H1 (cell line): Measurements from ENCODE around the gene KRT7. TPM values are rescaled to one million over a fixed set of nuclear protein-coding genes. Genes with fewer than 3 reads are reported as not detected.
A peak's percentile ranks its signal among the peaks of the same experiment; 100 is the strongest.

Experiments
- CTCF ChIA-PET: fragments of 300-600 bp; sonication (Branson Sonifier 250); formaldehyde crosslinking; loops from one replicate; lab custom pipeline; 2021; ENCODE audit not compliant: partially characterized antibody; lab: Charles Lee
- POLR2A ChIA-PET: fragments of 300-600 bp; sonication (Branson Sonifier 250); formaldehyde crosslinking; loops from one replicate; lab custom pipeline; 2021; ENCODE audit warnings: inconsistent platforms; ENCODE audit not compliant: partially characterized antibody; lab: Charles Lee
- DNase-seq, 2 experiments: peaks; one replicate each; pipeline versions ENCODE4 v3.0.0 to v3.0.0-alpha.2; 2010 to 2022; ENCODE audit warnings: low spot score in 2 of 2, low read depth in 1 of 2, mixed read lengths in 1 of 2
- FAIRE-seq: peaks from 2 replicates; lab custom pipeline; 2011; peaks lifted over from hg19 to GRCh38; lab: Jason Lieb, UNC
- H2AFZ ChIP-seq: 2 replicates; pipeline ENCODE4 v1.8.1; 2012; ENCODE audit warnings: low read length, inconsistent platforms
- H2AK5ac ChIP-seq: 2 replicates; pipeline ENCODE4 v1.6.1; 2013; ENCODE audit warnings: low read depth, low read length
- H2BK120ac ChIP-seq: replicated peaks from 2 replicates; pipeline ENCODE3; 2013; ENCODE audit warnings: low read depth, low read length, inconsistent platforms
- H2BK12ac ChIP-seq: 2 replicates; pipeline ENCODE4 v1.6.1; 2013; ENCODE audit warnings: low read depth, low read length
- H2BK15ac ChIP-seq: 2 replicates; pipeline ENCODE4 v1.6.1; 2013; ENCODE audit warnings: low read length
- H2BK20ac ChIP-seq: 2 replicates; pipeline ENCODE4 v1.6.1; 2013; ENCODE audit warnings: low read length
- H2BK5ac ChIP-seq: 2 replicates; pipeline ENCODE4 v1.6.1; 2013; ENCODE audit warnings: low read depth, low read length
- H3K14ac ChIP-seq: 2 replicates; pipeline ENCODE4 v1.6.1; 2013; ENCODE audit warnings: inconsistent platforms; ENCODE audit not compliant: insufficient read length
- H3K18ac ChIP-seq: 2 replicates; pipeline ENCODE4 v1.6.1; 2013; ENCODE audit warnings: low read length; ENCODE audit errors: extremely low read depth
- H3K23ac ChIP-seq: 2 replicates; pipeline ENCODE4 v1.6.1; 2013; ENCODE audit warnings: inconsistent platforms; ENCODE audit not compliant: insufficient read length
- H3K23me2 ChIP-seq: 2 replicates; pipeline ENCODE4 v1.6.1; 2013; ENCODE audit warnings: low read depth, low read length
- H3K27ac ChIP-seq: 2 replicates; pipeline ENCODE4 v1.6.1; 2011; ENCODE audit warnings: low read depth, low read length, inconsistent platforms
- H3K27me3 ChIP-seq, 4 experiments: replicated peaks in 1 of 4; 1 replicate in 1 of 4; 2 replicates in 3 of 4; pipeline versions ENCODE4 v1.6.1 to v1.8.1; 2011 to 2013; ENCODE audit warnings: low read length in 3 of 4, mild to moderate bottlenecking in 3 of 4, inconsistent platforms in 2 of 4, mixed read lengths in 2 of 4, moderate library complexity in 1 of 4; ENCODE audit not compliant: control insufficient read depth in 3 of 4, insufficient read depth in 3 of 4; ENCODE audit errors: extremely low read depth in 1 of 4
- H3K36me3 ChIP-seq, 4 experiments: 2 replicates each; pipeline versions ENCODE4 v1.6.1 to v1.8.1; 2011 to 2013; ENCODE audit warnings: mild to moderate bottlenecking in 4 of 4, low read length in 3 of 4, moderate library complexity in 2 of 4, control low read depth in 1 of 4, inconsistent platforms in 1 of 4; ENCODE audit not compliant: insufficient read depth in 4 of 4, control insufficient read depth in 2 of 4
- H3K4ac ChIP-seq: replicated peaks from 2 replicates; pipeline ENCODE3; 2013; ENCODE audit warnings: low read length, low read depth, mixed read lengths, inconsistent platforms; ENCODE audit not compliant: insufficient read length
- H3K4me1 ChIP-seq, 4 experiments: replicated peaks in 1 of 4; 1 replicate in 1 of 4; 2 replicates in 3 of 4; pipeline versions ENCODE4 v1.6.1 to v1.8.1; 2011 to 2013; ENCODE audit warnings: low read length in 3 of 4, inconsistent platforms in 2 of 4, mixed read lengths in 1 of 4; ENCODE audit not compliant: insufficient read depth in 4 of 4, control insufficient read depth in 3 of 4
- H3K4me2 ChIP-seq, 2 experiments: 2 replicates each; pipeline versions ENCODE4 v1.6.1 to v1.8.1; 2011 to 2013; ENCODE audit warnings: low read depth in 2 of 2, low read length in 2 of 2, control low read depth in 1 of 2, inconsistent platforms in 1 of 2, mild to moderate bottlenecking in 1 of 2; ENCODE audit not compliant: insufficient read depth in 1 of 2
- H3K4me3 ChIP-seq, 4 experiments: fragments of 200-600, 300-600 bp in 1 of 4; sonication (generic), shearing (Covaris generic), sonication (Bioruptor Twin) in 1 of 4; 2 replicates each; pipeline versions ENCODE4 v1.5.1 to v1.8.1; 2011 to 2016; ENCODE audit warnings: low read length in 4 of 4, low read depth in 3 of 4, control low read depth in 2 of 4, inconsistent platforms in 2 of 4, mild to moderate bottlenecking in 2 of 4, mixed read lengths in 1 of 4, moderate library complexity in 1 of 4; ENCODE audit not compliant: insufficient read depth in 2 of 4; ENCODE audit errors: extremely low read depth in 1 of 4
- H3K56ac ChIP-seq: replicated peaks from 2 replicates; pipeline ENCODE3; 2013; ENCODE audit warnings: low read depth, mild to moderate bottlenecking, mixed read lengths, low read length, inconsistent platforms; ENCODE audit not compliant: insufficient read length
- H3K79me1 ChIP-seq: 2 replicates; pipeline ENCODE4 v1.6.1; 2013; ENCODE audit warnings: low read depth, low read length, control low read depth
- H3K79me2 ChIP-seq, 2 experiments: 2 replicates each; pipeline versions ENCODE4 v1.6.1 to v1.8.1; 2012 to 2013; ENCODE audit warnings: low read length in 2 of 2, mild to moderate bottlenecking in 2 of 2, inconsistent platforms in 1 of 2; ENCODE audit not compliant: insufficient read depth in 2 of 2, control insufficient read depth in 1 of 2
- H3K9ac ChIP-seq, 4 experiments: replicated peaks in 1 of 4; 1 replicate in 1 of 4; 2 replicates in 3 of 4; pipeline versions ENCODE4 v1.6.1 to v1.8.1; 2011 to 2013; ENCODE audit warnings: low read depth in 3 of 4, low read length in 3 of 4, control low read depth in 2 of 4, mild to moderate bottlenecking in 2 of 4, moderate library complexity in 2 of 4, inconsistent platforms in 1 of 4; ENCODE audit errors: extremely low read depth in 1 of 4
- H3K9me3 ChIP-seq, 2 experiments: 2 replicates each; pipeline versions ENCODE4 v1.6.1 to v1.8.1; 2012 to 2013; ENCODE audit warnings: mild to moderate bottlenecking in 2 of 2, moderate library complexity in 2 of 2, control low read depth in 1 of 2, inconsistent platforms in 1 of 2, low read depth in 1 of 2, low read length in 1 of 2, mixed read lengths in 1 of 2; ENCODE audit not compliant: insufficient read depth in 2 of 2
- H4K20me1 ChIP-seq, 2 experiments: replicated peaks in 1 of 2; 2 replicates each; pipeline versions ENCODE3 to v1.8.1; 2011 to 2013; ENCODE audit warnings: inconsistent platforms in 2 of 2, low read length in 2 of 2, mild to moderate bottlenecking in 1 of 2; ENCODE audit not compliant: insufficient read depth in 2 of 2, control insufficient read depth in 1 of 2
- H4K5ac ChIP-seq: 2 replicates; pipeline ENCODE4 v1.6.1; 2013; ENCODE audit warnings: low read length, low read depth, mixed read lengths, inconsistent platforms; ENCODE audit not compliant: insufficient read length
- H4K8ac ChIP-seq: 2 replicates; pipeline ENCODE4 v1.8.0; 2013; ENCODE audit warnings: mild to moderate bottlenecking, moderate library complexity, low read length, inconsistent platforms; ENCODE audit not compliant: insufficient read depth; ENCODE audit errors: extremely low read depth
- H4K91ac ChIP-seq: replicated peaks from 2 replicates; pipeline ENCODE3; 2013; ENCODE audit warnings: low read length, mixed read lengths, inconsistent platforms; ENCODE audit not compliant: insufficient read length
- KDM1A ChIP-seq: fragments of 200-600, 300-600 bp; sonication (generic); IDR thresholded peaks from 2 replicates; pipeline ENCODE4 v1.7.1; 2016; ENCODE audit warnings: mild to moderate bottlenecking, low read length, borderline replicate concordance
- POLR2A ChIP-seq, 2 experiments: IDR thresholded peaks; 1 replicate in 1 of 2; 2 replicates in 1 of 2; pipeline ENCODE4 v1.6.1; 2011; ENCODE audit warnings: low read depth in 2 of 2, low read length in 2 of 2, mild to moderate bottlenecking in 2 of 2; ENCODE audit errors: control extremely low read depth in 1 of 2
- WGBS, 2 experiments: shearing (Covaris generic) in 1 of 2; methylation state at CpG; one replicate each; pipeline versions ENCODE4 v1.1.6 to v1.1.7; 2013 to 2015; ENCODE audit warnings: low lambda C conversion rate in 2 of 2, mixed read lengths in 2 of 2, inconsistent platforms in 1 of 2, low coverage in 1 of 2, missing lambda C conversion rate in 1 of 2; ENCODE audit not compliant: insufficient replicate concordance in 2 of 2, insufficient coverage in 1 of 2, insufficient read length in 1 of 2; ENCODE audit errors: extremely low coverage in 1 of 2, missing lambda C conversion rate in 1 of 2; 5-methylcytosine and 5-hydroxymethylcytosine counted together
- polyA plus RNA-seq, 7 experiments: library from polyadenylated mRNA; depleted of rRNA in 3 of 7; stranded (reverse) in 5 of 7; unstranded in 2 of 7; fragments of >200 nt in 5 of 7; fragments of 200-250 nt in 2 of 7; gene quantifications; 1 replicate in 5 of 7; 2 replicates in 1 of 7; 4 replicates in 1 of 7; pipeline versions ENCODE4 v1.2.1 to v1.2.3, GENCODE V29; 2011 to 2013; ENCODE audit warnings: missing spikeins in 2 of 7, mixed read lengths in 2 of 7
- total RNA-seq: library from RNA; stranded (reverse); fragmentation: NEBNext Ultra II Directional; extraction: Animal tissue kit (Norgen Biotek cat#: 25700); gene quantifications from 2 replicates; pipeline ENCODE4 v1.2.1, GENCODE V29; 2021

Gene KRT7
- total and polyA plus RNA-seq, 2 of the 8 experiments (the other 6 are each of a cell fraction or from before 2014, with no cell fraction given) = 13.2 to 19.0 TPM

GRCh38 chr12:52263761-52264434 lies 30.9 kb downstream of the KRT7 start:
- Histone ChIP-seq H3K4me2 (no peak overlapping the region), H3K4me3 (no peak overlapping the region), H3K9me3 (peaks cover 2 to 7% of the 10 kb centered on the region in 2 experiments; a peak in 2 of 4 replicates), H3K79me1 (no peaks in the 10 kb centered on the region), H3K56ac (no peak overlapping the region), H2BK12ac (no peak overlapping the region), H3K36me3 (no peaks in the 10 kb centered on the region), H2BK5ac (no peak overlapping the region), H3K18ac (no peak overlapping the region), H2AFZ (no peak overlapping the region), H3K27me3 (peaks cover 5 to 10% (median 9%) of the 10 kb centered on the region in 4 experiments), H2BK20ac (no peak overlapping the region), H3K23ac (no peak overlapping the region), H3K23me2 (no peaks in the 10 kb centered on the region), H3K79me2 (no peaks in the 10 kb centered on the region), H3K27ac (no peak overlapping the region), H3K4me1 (peaks cover 0 to 6% (median 0%) of the 10 kb centered on the region in 4 experiments; a peak in 2 of 7 replicates), H4K5ac (no peak overlapping the region), H4K8ac (no peak overlapping the region), H4K20me1 (no peaks in the 10 kb centered on the region), H3K14ac (no peak overlapping the region), H4K91ac (no peak overlapping the region), H3K9ac (no peak overlapping the region), H2BK15ac (no peak overlapping the region), H2AK5ac (no peak overlapping the region), H3K4ac (no peak overlapping the region), H2BK120ac (no peak overlapping the region)
- FAIRE-seq (no peak), DNase-seq (no peak)
- TF ChIP-seq POLR2A (IDR thresholded peaks at IDR 0.05; ENCODE audit: control extremely low read depth in 1 of 2, low read depth in 2 of 2, low read length in 2 of 2) (no peak), KDM1A (peak; percentile 18; the same call in 1 of the 2 replicates)
- POLR2A ChIA-PET = interaction anchor here (0.8 to 1.5 kb wide), 3 partner anchors 13 to 27 kb away, joined by 3 to 5 read pairs (median 3); no protein-coding TSS in a partner anchor
- 94% methylated on average over 7 of the region's 7 CpGs; no CpG with 5 or more reads in 1 of the 2 experiments for WGBS, 2 experiments
- CTCF ChIA-PET = interaction anchor here (0.6 to 7.0 kb wide), 18 partner anchors 13 to 616 kb away, joined by 3 to 87 read pairs (median 4); partner anchors contain the start of gene KRT86
